Astrocyte of the spinal cord (primary cell): Measurements from ENCODE around the gene HIP1.
"Not testable (repeated sequence)": the region's sequence is repeated elsewhere in the genome, so short reads cannot be mapped to it uniquely, and the experiment has no call there.

Source experiments
- DNase-seq: peaks from one replicate; pipeline ENCODE4 v3.0.0; 2011; ENCODE audit warnings: low read depth, low spot score
- H3K4me3 ChIP-seq: 2 replicates; pipeline ENCODE4 v1.5.1; 2011; ENCODE audit warnings: low read depth, mild to moderate bottlenecking, low read length, moderate library complexity
- CTCF ChIP-seq: IDR thresholded peaks from 2 replicates; pipeline ENCODE4 v1.5.1; 2012; ENCODE audit warnings: low read depth, mild to moderate bottlenecking, low read length, inconsistent platforms
- in situ Hi-C: cut with HindIII; loops from 2 replicates; pipeline ENCODE4 v1.10.0; 2017; ENCODE audit warnings: low sequenced_read_pairs

Gene HIP1

GRCh38 chr7:75735581-75736350, 3.0 kb downstream of the HIP1 start:
- DNase-seq, result no peak
- TF ChIP-seq CTCF, result no peak
- in situ Hi-C loops, result no loop called here
- no peak overlapping the region for H3K4me3 ChIP-seq

GRCh38 chr7:75734586-75735458, 3.9 kb downstream of the HIP1 start:
- in situ Hi-C loops, result no loop called here
- H3K4me3 ChIP-seq, result no peak overlapping the region
- DNase-seq, result peak; percentile 75
- TF ChIP-seq CTCF, result no peak

DNA sequence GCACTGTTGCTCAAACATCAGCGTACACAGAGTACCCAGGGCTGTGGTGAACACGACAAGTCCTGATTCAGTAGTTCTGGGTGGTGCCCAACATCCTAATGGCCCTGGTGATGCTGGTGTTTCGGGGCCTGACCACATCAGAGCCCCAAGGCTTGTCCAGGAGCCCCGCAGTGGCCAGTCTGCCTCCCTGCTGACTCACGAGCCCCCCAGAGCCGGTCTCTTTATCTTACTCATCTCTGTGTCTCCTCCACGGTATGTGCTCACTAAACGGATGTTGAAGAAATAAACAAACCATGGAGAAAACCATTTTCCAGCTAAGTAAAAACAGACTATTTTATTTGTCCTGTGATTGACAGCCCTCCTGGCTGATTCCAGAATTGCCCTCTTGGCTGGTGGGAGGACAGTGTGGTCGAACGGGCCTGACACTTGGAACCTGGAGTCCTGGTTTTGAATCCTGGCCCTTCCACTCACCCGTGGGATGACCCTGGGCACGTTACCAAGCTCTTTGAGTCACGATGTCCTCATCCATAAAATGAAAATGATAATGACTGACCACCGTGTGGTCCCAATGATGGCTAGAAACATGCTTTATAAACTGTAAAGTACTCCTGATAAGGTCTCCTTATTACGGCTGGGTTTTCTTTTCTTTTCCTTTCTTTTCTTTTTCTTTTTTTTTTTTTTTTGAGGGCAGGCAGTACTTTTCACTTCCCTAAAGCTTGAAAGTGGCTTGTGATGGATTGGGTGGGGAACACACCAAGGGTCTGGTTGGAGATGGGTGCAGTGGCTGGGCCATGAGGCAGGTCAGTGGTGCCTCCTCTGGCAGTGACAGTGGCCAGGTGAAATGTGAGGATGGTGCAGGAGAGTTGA, 5.7 kb downstream of the HIP1 start:
- H3K4me3 ChIP-seq, result no peak overlapping the region
- no peak for TF ChIP-seq CTCF
- peak; percentile 95 for DNase-seq
- in situ Hi-C loops, result no loop called here

GRCh38 chr7:75732016-75732521, 6.7 kb downstream of the HIP1 start:
- no peak for DNase-seq
- in situ Hi-C loops, result no loop called here
- TF ChIP-seq CTCF, result no peak
- no peak overlapping the region for H3K4me3 ChIP-seq

DNA sequence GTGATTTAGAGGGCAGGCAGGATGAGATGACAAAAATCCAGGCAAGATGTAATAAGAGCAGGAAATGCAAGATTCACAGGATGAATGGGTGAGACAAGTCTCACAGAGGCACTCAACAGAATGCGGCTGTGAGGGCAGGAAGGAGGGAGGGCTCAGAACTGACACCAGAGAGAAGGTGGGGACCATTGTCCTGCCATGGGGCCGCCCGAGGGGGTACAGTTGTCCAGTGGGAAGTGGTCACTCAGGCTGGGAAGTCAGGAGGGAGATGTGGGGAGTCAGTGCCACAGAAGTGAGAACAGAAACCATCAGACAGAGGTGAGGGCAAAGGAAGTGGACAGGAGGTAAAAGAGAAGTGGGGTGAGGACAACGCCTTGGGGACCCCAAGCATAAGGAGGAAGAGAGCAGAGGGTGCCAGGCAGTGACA, 8.9 kb downstream of the HIP1 start:
- in situ Hi-C loops, result no loop called here
- H3K4me3 ChIP-seq, result no peak overlapping the region
- no peak for TF ChIP-seq CTCF
- DNase-seq, result no peak

GRCh38 chr7:75727881-75728593, 10.7 kb downstream of the HIP1 start:
- TF ChIP-seq CTCF, result no peak
- DNase-seq, result peak; percentile 78
- in situ Hi-C loops, result no loop called here
- H3K4me3 ChIP-seq, result no peak overlapping the region

- in situ Hi-C loops, DNase-seq, H3K4me3 ChIP-seq: not testable (repeated sequence)
Observed at GRCh38 chr7:75727351-75727750, 11.4 kb downstream of the HIP1 start.
